ENCODE measurements around the gene TMEM219.

- TF ChIP-seq ATF3 (IDR thresholded peaks at IDR 0.05) (no peak), EGR1 (IDR thresholded peaks at IDR 0.05; ENCODE audit: low read depth in 2 of 2) (no peak), CTCF (IDR thresholded peaks at IDR 0.05; ENCODE audit: low read depth, low read length, missing input control) (no peak), JUND (IDR thresholded peaks at IDR 0.05) (no peak), YY1 (IDR thresholded peaks at IDR 0.05) (no peak), TAF1 (conservative IDR thresholded peaks at IDR 0.05) (no peak), SP1 (IDR thresholded peaks at IDR 0.05) (no peak), GABPA (IDR thresholded peaks at IDR 0.05 in 1 of 2, conservative IDR thresholded peaks at IDR 0.05 in 1 of 2) (no peak), MAX (IDR thresholded peaks at IDR 0.05) (no peak), REST (IDR thresholded peaks at IDR 0.05) (no peak), NR2F2 (IDR thresholded peaks at IDR 0.05) (no peak), RXRA (IDR thresholded peaks at IDR 0.05) (no peak)
These were observed 31.5 kb downstream of the TMEM219 start for GRCh38 chr16:29993191-29993902.
